ENCODE data around the gene CACNB4. TPM values are rescaled to one million over a fixed set of nuclear protein-coding genes. Genes with fewer than 3 reads are reported as not detected.

CACNB4 gene
- total and polyA plus RNA-seq, 10 of the 15 experiments (the other 5 are each of a cell fraction or from before 2014, with no cell fraction given): 2.0 to 21.6 (median 9.3) TPM

- TF ChIP-seq EGR1 (IDR thresholded peaks at IDR 0.05; ENCODE audit: borderline replicate concordance in 1 of 2, low read depth in 2 of 2, low read length in 2 of 2): no peak
Measured at GRCh38 chr2:151961558-151961957, 137.3 kb downstream of the CACNB4 start (continued).

GRCh38 chr2:151959238-151959637, 139.6 kb downstream of the CACNB4 start:
- ChIA-PET POLR2A (no interaction called here), CTCF (no interaction called here), SMC1A (ENCODE audit: uncharacterized antibody, unreplicated experiment) (interaction anchor here (0.6 to 1.2 kb wide), 3 partner anchors 18 to 48 kb away, joined by 3 read pairs; no protein-coding TSS in a partner anchor), RAD21 (ENCODE audit: unreplicated experiment) (no interaction called here)
- no peaks in the 10 kb centered on the region for H3K4me1 ChIP-seq (ENCODE audit: control insufficient read depth, insufficient read depth, low read length)
- no peaks in the 10 kb centered on the region for H3K9me3 ChIP-seq (replicated peaks; ENCODE audit: control insufficient read depth, insufficient read depth, low read length)
- no peak overlapping the region for H2AFZ ChIP-seq (ENCODE audit: control insufficient read depth, low read depth, low read length)
- 100% methylated on average over 1 of the region's 1 CpG for WGBS (ENCODE audit: insufficient coverage, insufficient replicate concordance, low lambda C conversion rate, missing lambda C conversion rate)
- BruUV-seq (replicated peaks): no TSS peak
- H3K9ac ChIP-seq (ENCODE audit: control insufficient read depth, insufficient read depth, low read length): no peak overlapping the region
- DNase-seq (ENCODE audit: low read depth, low spot score): no peak
- no peaks in the 10 kb centered on the region for H4K20me1 ChIP-seq (ENCODE audit: control insufficient read depth, insufficient read depth)
- in situ Hi-C loops (cut with MboI) (no loop called here), intact Hi-C loops (cut with micrococcal nuclease; ENCODE audit: unreplicated experiment) (no loop called here)
- no peak overlapping the region for H3K4me2 ChIP-seq (ENCODE audit: control insufficient read depth, insufficient read depth)
- no peak for FAIRE-seq
- no peaks in the 10 kb centered on the region; a peak in 1 of 4 replicates for H3K27me3 ChIP-seq (replicated peaks in 1 of 2; ENCODE audit: control insufficient read depth in 2 of 2, insufficient read depth in 2 of 2, low read length in 1 of 2)
- H3K36me3 ChIP-seq (ENCODE audit: control insufficient read depth in 2 of 2, insufficient read depth in 2 of 2, low read length in 1 of 2): no peaks in the 10 kb centered on the region
- H3K4me3 ChIP-seq: no peak overlapping the region
- no peak overlapping the region for H3K27ac ChIP-seq (ENCODE audit: control insufficient read depth, insufficient read depth)
- no peak for ATAC-seq
- H3K79me2 ChIP-seq (ENCODE audit: control insufficient read depth, insufficient read depth, low read length): no peaks in the 10 kb centered on the region
- no peak for TF ChIP-seq SMAD1 (IDR thresholded peaks at IDR 0.05; ENCODE audit: low read depth, partially characterized antibody)
- no peak for TF ChIP-seq BACH1 (IDR thresholded peaks at IDR 0.05; ENCODE audit: borderline replicate concordance)
- no peak for TF ChIP-seq ZBTB33 (IDR thresholded peaks at IDR 0.05)
- no peak for TF ChIP-seq ATF3 (IDR thresholded peaks at IDR 0.05; ENCODE audit: borderline replicate concordance, extremely low read depth, low read depth, low read length)
- TF ChIP-seq IKZF1 (conservative IDR thresholded peaks at IDR 0.05): no peak
- TF ChIP-seq MLLT1 (IDR thresholded peaks at IDR 0.05): no peak
- no peak for TF ChIP-seq HDAC6 (IDR thresholded peaks at IDR 0.05; ENCODE audit: unreplicated experiment)
- no peak for TF ChIP-seq ZNF384 (IDR thresholded peaks at IDR 0.05; ENCODE audit: borderline replicate concordance, low read depth, low read length)
- TF ChIP-seq SUZ12 (IDR thresholded peaks at IDR 0.05; ENCODE audit: unreplicated experiment): no peak
- no peak for TF ChIP-seq ZBTB11 (CRISPR knock-in tag; IDR thresholded peaks at IDR 0.05)
- TF ChIP-seq ZNF622 (IDR thresholded peaks at IDR 0.05): no peak
- no peak for TF ChIP-seq ATF2 (IDR thresholded peaks at IDR 0.05; ENCODE audit: low read length)
- no peak for TF ChIP-seq PAX8 (IDR thresholded peaks at IDR 0.05)
- TF ChIP-seq FOXK2 (IDR thresholded peaks at IDR 0.05): no peak
